Measurements from ENCODE around the gene LRRC3B.

LRRC3B gene

DNA sequence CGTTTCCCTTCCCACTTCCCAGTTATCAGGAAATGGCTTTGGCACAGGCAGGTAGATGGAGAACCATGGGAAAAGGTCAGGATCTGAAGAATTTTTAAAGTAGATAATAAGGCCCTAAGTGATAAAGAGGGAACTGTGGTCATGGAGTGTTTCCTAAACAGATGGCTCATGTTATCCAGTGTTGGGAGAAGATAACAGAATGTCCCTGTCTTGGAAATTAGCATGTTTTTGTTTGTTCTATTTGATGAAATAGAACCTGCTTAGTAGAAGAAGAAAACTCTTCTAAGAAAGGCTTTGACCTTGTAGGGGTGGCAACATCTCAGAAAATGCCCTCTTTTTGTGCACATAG lies 8.8 kb downstream of the LRRC3B start:
- Histone ChIP-seq H3K27ac (ENCODE audit: extremely low read depth, low read depth, low read length) (no peak overlapping the region), H3K4me3 (ENCODE audit: low read depth, low read length) (no peak overlapping the region), H3K9me3 (ENCODE audit: control insufficient read depth, insufficient read depth, low read depth, low read length) (no peaks in the 10 kb centered on the region), H3K36me3 (ENCODE audit: control insufficient read depth in 2 of 2, insufficient read depth in 1 of 2, low read length in 2 of 2) (no peaks in the 10 kb centered on the region), H3K4me1 (ENCODE audit: control insufficient read depth, insufficient read depth, low read length) (no peaks in the 10 kb centered on the region)
- no peak for TF ChIP-seq SCRT2 (tag by site-specific recombination; IDR thresholded peaks at IDR 0.05)
- TF ChIP-seq ZNF114 (tag by site-specific recombination; IDR thresholded peaks at IDR 0.05): no peak
- TF ChIP-seq TCF7L2 (IDR thresholded peaks at IDR 0.05; ENCODE audit: borderline replicate concordance, low read depth, low read length): no peak
- no peak for TF ChIP-seq ZNF561 (tag by site-specific recombination; IDR thresholded peaks at IDR 0.05; ENCODE audit: borderline replicate concordance)
- TF ChIP-seq WT1 (tag by site-specific recombination; IDR thresholded peaks at IDR 0.05): no peak
- TF ChIP-seq ZNF791 (tag by site-specific recombination; IDR thresholded peaks at IDR 0.05): no peak
- no peak for TF ChIP-seq ZNF830 (tag by site-specific recombination; IDR thresholded peaks at IDR 0.05; ENCODE audit: low read depth)
- TF ChIP-seq ZBTB44 (tag by site-specific recombination; IDR thresholded peaks at IDR 0.05): no peak
- TF ChIP-seq ZNF501 (tag by site-specific recombination; IDR thresholded peaks at IDR 0.05): no peak
- no peak for TF ChIP-seq ZNF211 (tag by site-specific recombination; IDR thresholded peaks at IDR 0.05; ENCODE audit: low read depth)
- no peak for TF ChIP-seq ZNF48 (tag by site-specific recombination; IDR thresholded peaks at IDR 0.05)
- ChIA-PET CTCF (no interaction called here), POLR2A (no interaction called here)

- ChIA-PET POLR2A (no interaction called here), CTCF (no interaction called here)
- no peaks in the 10 kb centered on the region for H3K4me1 ChIP-seq (ENCODE audit: control insufficient read depth, insufficient read depth, low read length)
- TF ChIP-seq ZNF777 (tag by site-specific recombination; IDR thresholded peaks at IDR 0.05; ENCODE audit: borderline replicate concordance) (no peak), ZNF184 (tag by site-specific recombination; IDR thresholded peaks at IDR 0.05) (no peak), ZNF391 (tag by site-specific recombination; IDR thresholded peaks at IDR 0.05; ENCODE audit: borderline replicate concordance, low read depth) (no peak), ZNF221 (tag by site-specific recombination; IDR thresholded peaks at IDR 0.05; ENCODE audit: borderline replicate concordance) (no peak), ZNF362 (tag by site-specific recombination; IDR thresholded peaks at IDR 0.05) (no peak), YY1 (tag by site-specific recombination; IDR thresholded peaks at IDR 0.05) (no peak)
- H3K36me3 ChIP-seq (ENCODE audit: control insufficient read depth in 2 of 2, insufficient read depth in 1 of 2, low read length in 2 of 2): no peaks in the 10 kb centered on the region
- no peaks in the 10 kb centered on the region for H3K9me3 ChIP-seq (ENCODE audit: control insufficient read depth, insufficient read depth, low read depth, low read length)
- no peak overlapping the region for H3K27ac ChIP-seq (ENCODE audit: extremely low read depth, low read depth, low read length)
- no peak overlapping the region for H3K4me3 ChIP-seq (ENCODE audit: low read depth, low read length)
Measured at GRCh38 chr3:26634601-26635000, 12.0 kb downstream of the LRRC3B start.

- no peaks in the 10 kb centered on the region for H3K9me3 ChIP-seq (ENCODE audit: control insufficient read depth, insufficient read depth, low read depth, low read length)
- TF ChIP-seq ZNF610 (tag by site-specific recombination; IDR thresholded peaks at IDR 0.05; ENCODE audit: borderline replicate concordance): no peak
- TF ChIP-seq ZNF433 (tag by site-specific recombination; IDR thresholded peaks at IDR 0.05; ENCODE audit: low read depth): no peak
- TF ChIP-seq ZNF571 (tag by site-specific recombination; IDR thresholded peaks at IDR 0.05): no peak
- no peak for TF ChIP-seq ZNF18 (tag by site-specific recombination; IDR thresholded peaks at IDR 0.05)
- TF ChIP-seq ZBTB8A (tag by site-specific recombination; IDR thresholded peaks at IDR 0.05): no peak
- no peaks in the 10 kb centered on the region for H3K36me3 ChIP-seq (ENCODE audit: control insufficient read depth in 2 of 2, insufficient read depth in 1 of 2, low read length in 2 of 2)
- H3K4me1 ChIP-seq (ENCODE audit: control insufficient read depth, insufficient read depth, low read length): no peaks in the 10 kb centered on the region
- POLR2A ChIA-PET: no interaction called here
- CTCF ChIA-PET: no interaction called here
- H3K4me3 ChIP-seq (ENCODE audit: low read depth, low read length): no peak overlapping the region
- H3K27ac ChIP-seq (ENCODE audit: extremely low read depth, low read depth, low read length): no peak overlapping the region
Measured at GRCh38 chr3:26636096-26636727, 13.6 kb downstream of the LRRC3B start.

Measured in HEK293 (cell line).